Upper lobe of right lung (tissue), 1 donor: Measurements from ENCODE around the gene COX6B2. TPM values are rescaled to one million over a fixed set of nuclear protein-coding genes. Genes with fewer than 3 reads are reported as not detected.

Source experiments
- ATAC-seq: fragments of 200-7000 bp; cut with Tn5 transposase; one replicate; pipeline ENCODE4 v1.9.1; 2020; ENCODE audit warnings: mild to moderate bottlenecking, moderate library complexity
- DNase-seq: peaks from one replicate; pipeline ENCODE4 v3.0.0-alpha.2; 2020
- H3K27ac ChIP-seq: fragments of 200-600 bp; one replicate; pipeline ENCODE4 v1.8.0; 2022
- H3K27me3 ChIP-seq: fragments of 200-600 bp; one replicate; pipeline ENCODE4 v1.8.0; 2022; ENCODE audit warnings: mild to moderate bottlenecking
- H3K36me3 ChIP-seq: fragments of 200-600 bp; one replicate; pipeline ENCODE4 v1.8.0; 2022
- H3K4me1 ChIP-seq: fragments of 200-600 bp; one replicate; pipeline ENCODE4 v1.8.0; 2022
- H3K4me3 ChIP-seq: fragments of 200-600 bp; one replicate; pipeline ENCODE4 v1.8.0; 2022; ENCODE audit warnings: mild to moderate bottlenecking
- H3K9me3 ChIP-seq: fragments of 200-600 bp; one replicate; pipeline ENCODE4 v1.8.0; 2022
- intact Hi-C: fragments of 100-400 bp; cut with DNase I; formaldehyde crosslinking; loops from one replicate; pipeline ENCODE4 v1.11.0; 2022
- total RNA-seq: library from RNA; stranded (reverse); fragmentation: NEBNext Ultra II Directional; extraction: Animal tissue kit (Norgen Biotek cat#: 25700); gene quantifications from one replicate; pipeline ENCODE4 v1.2.1, GENCODE V29; 2021
- TF ChIP-seq, protein P1 (sequence below): fragments of 200-600 bp; IDR thresholded peaks from one replicate; pipeline ENCODE4 v1.8.0; 2022; ENCODE audit warnings: antibody characterized with exemption
- donor health status: DM: no; HTN: yes; CAD: no; lungs with severe emphysema.

Gene COX6B2
- total RNA-seq, 1 donor from 2014 or later, result not detected

DNA sequence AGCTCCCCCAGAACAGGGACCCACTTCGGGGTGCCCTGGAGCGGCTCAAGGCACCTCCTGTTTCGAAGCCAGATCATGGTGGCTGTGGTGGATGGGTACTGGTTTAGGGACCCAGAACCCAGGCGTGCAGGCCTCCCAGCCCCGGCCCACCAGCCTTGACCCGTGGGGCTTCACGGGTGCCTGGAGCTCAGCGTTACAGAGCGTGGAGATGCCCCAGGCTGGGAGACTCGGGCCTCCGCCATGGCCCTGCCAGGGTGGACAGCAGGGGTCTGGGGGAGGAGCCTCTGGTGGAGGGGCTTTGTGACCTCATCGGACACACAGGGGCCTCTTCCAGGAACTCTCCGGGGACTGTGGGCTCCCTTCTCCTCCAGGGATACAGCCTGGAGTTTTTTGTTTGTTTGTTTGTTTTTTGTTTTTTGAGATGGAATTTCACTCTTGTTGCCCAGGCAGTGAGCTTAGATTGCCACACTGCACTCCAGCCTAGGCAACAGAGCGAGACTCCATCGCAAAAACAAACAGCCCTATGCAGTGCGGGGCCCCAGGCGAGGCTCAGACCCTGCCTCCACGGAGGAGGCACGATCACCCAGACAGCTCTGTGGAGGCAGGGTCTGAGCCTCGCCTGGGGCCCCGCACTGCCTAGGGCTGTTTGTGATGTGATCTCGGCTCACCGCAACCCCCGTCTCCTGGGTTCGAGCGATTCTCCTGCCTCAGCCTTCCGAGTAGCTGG, 8.6 kb upstream of the COX6B2 start, which contains the start of gene GARIN5B:
TSS of gene GARIN5B (minus strand) at position 271 of the 727 bp plus-strand sequence. CDS start at position 77, 194 bp downstream.
- Histone ChIP-seq H3K4me1 (no peaks in the 10 kb centered on the region), H3K9me3 (no peaks in the 10 kb centered on the region), H3K4me3 (no peak within 1 kb of the TSS), H3K27me3 (peaks cover 8% of the 10 kb centered on the region), H3K27ac (no peak within 1 kb of the TSS), H3K36me3 (no peaks in the 10 kb centered on the region)
- intact Hi-C loops, result no loop called here
- DNase-seq (no peak), ATAC-seq (no peak)
- TF ChIP-seq, protein P1, sequence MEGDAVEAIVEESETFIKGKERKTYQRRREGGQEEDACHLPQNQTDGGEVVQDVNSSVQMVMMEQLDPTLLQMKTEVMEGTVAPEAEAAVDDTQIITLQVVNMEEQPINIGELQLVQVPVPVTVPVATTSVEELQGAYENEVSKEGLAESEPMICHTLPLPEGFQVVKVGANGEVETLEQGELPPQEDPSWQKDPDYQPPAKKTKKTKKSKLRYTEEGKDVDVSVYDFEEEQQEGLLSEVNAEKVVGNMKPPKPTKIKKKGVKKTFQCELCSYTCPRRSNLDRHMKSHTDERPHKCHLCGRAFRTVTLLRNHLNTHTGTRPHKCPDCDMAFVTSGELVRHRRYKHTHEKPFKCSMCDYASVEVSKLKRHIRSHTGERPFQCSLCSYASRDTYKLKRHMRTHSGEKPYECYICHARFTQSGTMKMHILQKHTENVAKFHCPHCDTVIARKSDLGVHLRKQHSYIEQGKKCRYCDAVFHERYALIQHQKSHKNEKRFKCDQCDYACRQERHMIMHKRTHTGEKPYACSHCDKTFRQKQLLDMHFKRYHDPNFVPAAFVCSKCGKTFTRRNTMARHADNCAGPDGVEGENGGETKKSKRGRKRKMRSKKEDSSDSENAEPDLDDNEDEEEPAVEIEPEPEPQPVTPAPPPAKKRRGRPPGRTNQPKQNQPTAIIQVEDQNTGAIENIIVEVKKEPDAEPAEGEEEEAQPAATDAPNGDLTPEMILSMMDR, result no peak

DNA sequence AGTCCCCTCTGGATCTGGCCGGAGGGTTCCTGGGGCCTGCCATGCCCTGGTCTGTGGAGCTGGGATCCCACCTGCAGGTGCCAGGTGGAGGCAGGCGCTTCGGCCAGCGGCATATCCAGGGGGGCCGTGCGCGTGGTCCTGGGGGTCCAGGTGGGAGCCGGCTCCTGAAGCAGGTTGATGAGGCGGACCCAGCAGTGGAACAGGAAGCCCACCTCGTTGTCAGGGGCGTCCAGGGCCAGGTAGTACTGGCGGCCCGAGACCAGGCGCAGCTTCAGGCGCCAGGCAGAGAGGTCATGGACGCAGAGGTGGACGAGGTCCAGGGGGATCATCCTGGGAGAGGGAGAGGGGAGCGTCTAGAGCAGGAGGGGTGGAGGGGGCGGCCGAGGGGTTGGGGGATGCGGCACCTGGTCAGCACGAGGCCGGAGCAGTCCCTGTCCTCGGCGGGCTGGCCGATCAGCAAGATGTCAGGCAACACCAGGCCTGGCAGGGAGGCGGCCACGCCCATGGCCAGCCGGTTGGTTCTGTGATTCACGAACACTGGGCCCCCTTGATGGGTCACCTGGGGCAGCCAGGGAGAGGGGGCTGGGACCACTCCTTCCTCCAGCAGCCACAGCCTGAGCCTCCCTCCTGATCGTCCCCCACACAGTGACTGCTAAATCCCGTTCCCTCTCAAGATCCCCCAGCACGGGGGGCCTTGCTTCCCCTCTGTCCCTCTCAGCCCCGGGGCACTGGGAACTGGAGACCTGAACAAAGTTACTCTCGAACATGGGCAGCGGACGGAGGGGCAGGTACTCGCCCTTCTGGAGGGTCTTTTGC, 7.9 kb upstream of the COX6B2 start:
- TF ChIP-seq, protein P1, result no peak
- intact Hi-C loops, result no loop called here

DNA sequence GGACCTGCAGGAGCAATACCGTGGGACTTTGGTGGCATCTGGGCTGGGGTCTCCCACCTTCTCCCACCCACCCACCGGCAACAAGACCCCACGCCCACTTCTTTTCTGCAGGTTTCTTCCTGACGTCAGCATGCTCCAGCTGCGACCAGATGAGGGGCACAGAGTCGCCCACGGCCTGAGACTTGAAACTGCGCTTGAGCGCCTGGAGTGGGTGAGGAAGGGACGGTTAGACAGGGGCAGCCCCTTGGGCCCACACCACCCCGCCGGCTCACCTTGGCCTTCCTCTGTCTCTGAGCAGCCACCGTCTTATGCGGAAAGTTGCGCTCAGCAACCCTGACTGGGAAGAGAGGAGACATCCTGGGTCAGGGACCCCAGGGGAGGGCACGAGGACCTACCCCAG, 6.4 kb upstream of the COX6B2 start:
- TF ChIP-seq, protein P1, result no peak
- Histone ChIP-seq H3K9me3 (no peaks in the 10 kb centered on the region), H3K27me3 (no peaks in the 10 kb centered on the region), H3K4me3 (no peak overlapping the region), H3K4me1 (no peaks in the 10 kb centered on the region), H3K27ac (no peak overlapping the region), H3K36me3 (no peaks in the 10 kb centered on the region)
- ATAC-seq (no peak), DNase-seq (no peak)
- intact Hi-C loops, result no loop called here

More for the DNA sequence above, 7.9 kb upstream of the COX6B2 start:
- ATAC-seq, result no peak
- H3K4me1 ChIP-seq, result no peaks in the 10 kb centered on the region
- no peaks in the 10 kb centered on the region for H3K36me3 ChIP-seq
- no peak overlapping the region for H3K4me3 ChIP-seq
- no peaks in the 10 kb centered on the region for H3K9me3 ChIP-seq
- H3K27me3 ChIP-seq, result peaks cover 5% of the 10 kb centered on the region
- no peak for DNase-seq
- H3K27ac ChIP-seq, result no peak overlapping the region

DNA sequence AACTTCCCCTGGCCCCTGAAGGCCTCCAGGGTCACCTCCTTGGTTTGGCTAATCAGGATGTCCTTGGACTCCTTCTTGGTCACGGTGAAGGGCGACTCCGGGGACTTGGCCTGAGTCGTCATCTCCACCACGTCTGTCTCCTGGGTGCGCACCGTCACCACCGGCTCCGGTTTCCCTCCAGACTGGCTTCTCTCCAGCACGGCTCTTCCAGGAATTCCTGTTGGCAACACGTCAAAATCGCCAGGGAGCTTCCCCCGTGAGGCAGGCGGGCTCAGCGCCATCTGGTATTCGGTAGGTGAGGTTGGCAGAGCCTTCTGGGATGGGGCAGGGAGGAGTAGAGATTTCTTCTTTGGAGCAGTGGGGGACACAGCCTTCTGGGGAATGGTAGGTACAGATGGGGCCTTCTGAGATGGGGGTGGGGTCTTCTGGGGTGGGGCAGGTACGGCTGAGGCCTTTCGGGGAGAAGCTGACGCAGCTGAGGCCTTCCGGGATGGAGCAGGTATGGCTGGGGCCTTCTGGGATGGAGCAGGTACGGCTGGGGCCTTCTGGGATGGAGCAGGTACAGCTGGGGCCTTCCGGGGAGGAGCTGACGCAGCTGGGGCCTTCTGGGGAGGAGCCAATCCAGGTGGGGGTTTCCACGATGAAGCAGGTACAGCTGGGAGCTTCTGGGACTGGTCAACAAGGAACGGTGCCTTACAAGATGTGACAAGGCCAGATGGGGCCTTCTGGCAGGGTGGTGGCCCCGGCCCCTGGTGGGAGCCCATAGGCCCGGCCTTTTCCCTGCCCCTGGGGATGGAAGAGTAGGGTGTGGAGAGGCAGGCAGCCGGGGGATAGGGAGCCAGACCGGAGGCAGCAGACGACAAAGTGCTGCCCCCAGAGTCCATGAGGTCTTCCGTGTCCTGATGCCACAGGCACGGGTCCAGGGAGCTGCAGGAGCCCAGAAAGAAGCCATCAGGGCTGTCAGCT, 4.7 kb upstream of the COX6B2 start:
- Histone ChIP-seq H3K4me1 (peaks cover 5% of the 10 kb centered on the region), H3K27me3 (peaks cover 7% of the 10 kb centered on the region), H3K27ac (no peak overlapping the region), H3K36me3 (no peaks in the 10 kb centered on the region), H3K4me3 (no peak overlapping the region), H3K9me3 (no peaks in the 10 kb centered on the region)
- intact Hi-C loops, result no loop called here
- DNase-seq (no peak), ATAC-seq (no peak)
- TF ChIP-seq, protein P1, result no peak

DNA sequence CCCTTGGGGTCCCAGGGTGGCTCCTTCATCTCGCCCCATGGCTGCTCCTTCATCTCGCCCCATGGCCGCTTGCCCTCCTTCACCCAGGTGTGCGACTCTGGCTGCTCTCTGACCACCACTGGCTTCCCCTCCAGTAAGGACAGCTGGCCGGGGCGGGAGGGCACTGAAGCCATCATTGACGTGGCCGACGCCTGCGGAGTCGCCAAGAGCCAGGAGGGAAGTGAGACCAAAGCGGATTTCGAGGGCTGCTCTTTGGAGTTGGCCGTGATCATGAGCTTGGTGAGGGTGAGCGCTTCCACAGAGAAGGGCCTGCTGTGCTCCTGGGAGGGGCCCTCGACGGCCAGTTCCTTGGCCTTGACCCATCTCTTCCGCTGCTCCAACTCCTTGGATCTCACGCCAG, 4.0 kb upstream of the COX6B2 start:
- H3K9me3 ChIP-seq, result no peaks in the 10 kb centered on the region
- H3K27me3 ChIP-seq, result peaks cover 10% of the 10 kb centered on the region
- DNase-seq, result no peak
- TF ChIP-seq, protein P1, result no peak
- intact Hi-C loops, result no loop called here
- no peak overlapping the region for H3K27ac ChIP-seq
- H3K36me3 ChIP-seq, result no peaks in the 10 kb centered on the region
- ATAC-seq, result no peak
- H3K4me3 ChIP-seq, result no peak overlapping the region
- H3K4me1 ChIP-seq, result peaks cover 9% of the 10 kb centered on the region
